HG02973 (cell line): ENCODE results near the gene MYL12A.
A peak's percentile ranks its signal among the peaks of the same experiment; 100 is the strongest.

ENCODE experiments used
- ATAC-seq: cut with Tn5 transposase; IDR thresholded peaks from one replicate; pipeline ENCODE4 v1.9.1; 2021; ENCODE audit warnings: moderate library complexity; ENCODE audit not compliant: unreplicated experiment

The MYL12A gene

DNA sequence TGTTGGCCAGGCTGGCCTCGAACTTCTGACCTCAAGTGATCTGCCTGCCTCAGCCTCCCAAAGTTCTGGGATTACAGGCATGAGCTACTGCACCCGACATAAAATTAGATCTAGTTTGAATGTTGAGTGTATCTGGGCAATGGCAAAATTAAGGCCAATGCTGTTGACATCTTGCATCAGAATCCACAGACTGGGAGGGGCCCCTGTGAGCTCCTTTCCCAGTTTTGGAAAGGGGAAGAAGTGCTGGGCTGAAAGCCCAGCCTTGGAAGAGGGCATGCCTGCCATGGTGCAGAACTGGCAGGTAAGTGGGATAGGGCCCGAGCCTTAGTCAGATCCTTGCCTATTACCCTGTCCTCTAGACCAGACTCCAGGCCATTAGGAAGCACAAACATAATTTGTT, 23.4 kb upstream of the MYL12A start:
- no peak for ATAC-seq

DNA sequence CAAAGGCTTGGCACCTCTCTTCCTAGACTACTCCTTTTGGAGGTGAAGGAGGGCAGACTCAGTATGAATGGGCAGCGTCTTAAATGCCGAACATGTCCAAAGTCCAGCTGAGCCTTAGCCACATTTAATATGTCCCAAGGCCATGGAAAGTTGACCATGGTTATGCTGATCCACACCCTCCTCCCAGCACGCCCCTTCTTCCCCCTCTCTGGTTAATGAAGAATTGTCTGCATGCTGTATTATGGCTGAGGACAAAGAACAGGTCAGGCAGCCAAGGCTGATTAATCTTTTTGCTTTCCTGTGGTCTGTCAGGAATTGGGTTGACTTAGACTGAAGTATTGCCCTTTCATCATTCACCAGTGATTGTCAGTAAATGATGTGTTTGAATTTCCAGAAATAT, 22.0 kb upstream of the MYL12A start:
- ATAC-seq, result no peak

- no peak for ATAC-seq
These were observed 21.6 kb upstream of the MYL12A start for GRCh38 chr18:3226048-3226447.

- ATAC-seq, result no peak
These were observed 16.9 kb upstream of the MYL12A start for GRCh38 chr18:3230401-3231334.

GRCh38 chr18:3233004-3233403, 14.6 kb upstream of the MYL12A start:
- ATAC-seq, result no peak

DNA sequence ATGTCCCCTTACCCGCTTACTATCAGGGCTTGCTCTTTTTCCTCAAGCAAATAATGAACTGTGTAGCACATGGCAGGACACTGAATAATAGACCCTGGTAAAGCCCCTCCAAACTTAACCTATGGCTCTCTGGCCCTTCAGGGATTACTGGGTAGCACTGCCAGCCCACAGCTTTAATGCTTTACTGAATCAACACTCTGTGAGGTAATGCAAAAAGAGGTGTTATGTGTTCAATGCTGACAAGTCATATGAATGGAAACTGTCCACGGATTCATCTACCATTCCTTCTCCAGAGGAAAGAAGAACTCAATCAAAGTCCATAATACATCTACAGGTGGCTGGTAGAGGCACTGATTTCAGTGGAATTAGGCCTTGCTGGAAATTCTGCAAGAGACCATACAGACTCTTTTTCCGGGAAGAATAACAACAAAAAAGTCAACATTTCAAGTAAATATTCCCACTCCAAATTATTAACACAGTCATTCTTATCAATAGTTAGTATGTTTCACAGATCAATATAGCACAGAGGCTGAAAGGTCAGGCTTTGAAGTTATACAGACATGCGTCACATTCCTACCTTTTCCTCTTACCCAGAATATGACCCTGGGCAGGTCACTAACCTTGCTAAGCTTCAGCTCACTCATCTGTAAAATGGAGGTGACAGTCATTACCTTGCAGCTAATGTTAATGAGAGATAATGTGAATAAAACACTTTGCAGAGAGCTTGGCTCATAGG, 14.0 kb upstream of the MYL12A start:
- ATAC-seq, result no peak

DNA sequence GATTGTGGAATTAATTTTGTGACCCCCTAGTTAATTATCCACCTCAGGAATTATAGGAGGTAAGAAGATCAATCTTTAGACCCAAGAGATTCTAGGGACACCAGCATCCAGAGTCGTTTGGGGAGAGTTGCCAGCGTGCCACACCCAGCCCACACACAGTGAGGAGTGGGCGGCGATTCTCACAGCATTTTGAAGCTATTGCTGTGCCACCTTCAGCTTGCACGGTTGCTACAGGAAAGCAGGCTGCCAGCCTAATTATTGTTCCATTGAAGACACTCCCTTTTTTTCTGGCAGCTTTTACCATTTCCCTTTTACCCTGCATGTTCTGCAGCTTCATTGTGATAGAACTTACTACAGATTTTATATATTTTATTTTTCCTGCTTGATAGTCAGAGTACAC, 13.1 kb upstream of the MYL12A start:
- ATAC-seq, result no peak

- no peak for ATAC-seq
These were observed 11.8 kb upstream of the MYL12A start for GRCh38 chr18:3235846-3236245.

DNA sequence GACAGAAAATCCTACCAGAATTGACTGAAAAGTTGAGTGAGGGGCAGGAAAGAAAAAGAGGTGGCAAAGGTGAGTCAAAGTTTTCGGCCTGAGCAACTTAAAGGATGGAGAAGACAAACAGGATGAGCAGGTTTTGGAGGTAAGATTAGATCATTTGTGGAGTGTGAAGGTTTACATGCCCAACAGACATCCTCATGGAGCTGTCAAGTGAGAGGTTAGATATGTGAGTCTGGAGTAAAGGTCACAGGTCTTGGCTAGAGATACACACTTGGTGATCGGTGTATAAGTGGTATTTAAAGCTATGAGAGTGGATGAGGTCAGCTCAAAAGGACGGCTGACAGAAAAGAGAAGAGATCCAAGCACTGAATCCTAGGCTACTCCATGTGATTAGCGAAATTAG, 11.1 kb upstream of the MYL12A start:
- no peak for ATAC-seq

DNA sequence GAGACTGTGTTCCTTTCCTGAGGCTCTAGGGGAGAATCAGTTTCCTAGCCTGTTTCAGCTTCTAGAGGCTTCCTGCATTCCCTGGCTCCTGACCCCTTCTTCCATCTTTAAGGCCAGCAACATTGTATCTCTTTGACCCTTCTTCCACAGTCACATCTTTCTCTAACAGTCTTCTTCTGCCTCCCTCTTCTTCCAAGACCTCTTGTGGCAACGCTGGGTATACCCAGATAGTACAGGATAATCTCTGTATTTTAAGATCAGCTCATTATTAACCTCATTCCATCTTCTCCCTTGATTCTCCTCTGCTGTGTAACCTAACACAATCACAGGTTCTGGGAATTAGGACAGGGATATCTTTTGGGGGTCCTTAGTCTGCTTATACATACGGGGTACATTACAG, 8.9 kb upstream of the MYL12A start:
- ATAC-seq, result no peak

DNA sequence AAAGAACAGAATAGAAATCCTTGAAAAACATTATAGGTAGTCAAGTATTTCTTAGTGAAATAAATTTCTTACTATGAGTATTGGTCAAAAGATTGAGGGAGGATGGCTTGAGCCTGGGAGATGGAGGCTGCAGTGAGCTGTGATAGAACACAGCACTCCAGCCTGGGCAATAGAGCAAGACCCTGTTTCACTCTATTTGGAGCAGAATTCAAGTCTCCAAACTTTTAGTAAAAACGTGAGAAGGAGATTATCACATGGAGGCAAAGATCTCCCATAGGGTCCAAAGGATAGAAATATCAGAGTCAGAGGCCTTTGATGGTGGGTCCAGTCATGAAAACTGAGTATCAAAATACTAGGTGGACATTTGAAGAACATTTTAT, 2.4 kb upstream of the MYL12A start:
- ATAC-seq, result no peak

GRCh38 chr18:3245853-3246634, 1.6 kb upstream of the MYL12A start:
- peak; percentile 46 for ATAC-seq

GRCh38 chr18:3246635-3247239, 864 bp upstream of the MYL12A start:
- no peak for ATAC-seq

DNA sequence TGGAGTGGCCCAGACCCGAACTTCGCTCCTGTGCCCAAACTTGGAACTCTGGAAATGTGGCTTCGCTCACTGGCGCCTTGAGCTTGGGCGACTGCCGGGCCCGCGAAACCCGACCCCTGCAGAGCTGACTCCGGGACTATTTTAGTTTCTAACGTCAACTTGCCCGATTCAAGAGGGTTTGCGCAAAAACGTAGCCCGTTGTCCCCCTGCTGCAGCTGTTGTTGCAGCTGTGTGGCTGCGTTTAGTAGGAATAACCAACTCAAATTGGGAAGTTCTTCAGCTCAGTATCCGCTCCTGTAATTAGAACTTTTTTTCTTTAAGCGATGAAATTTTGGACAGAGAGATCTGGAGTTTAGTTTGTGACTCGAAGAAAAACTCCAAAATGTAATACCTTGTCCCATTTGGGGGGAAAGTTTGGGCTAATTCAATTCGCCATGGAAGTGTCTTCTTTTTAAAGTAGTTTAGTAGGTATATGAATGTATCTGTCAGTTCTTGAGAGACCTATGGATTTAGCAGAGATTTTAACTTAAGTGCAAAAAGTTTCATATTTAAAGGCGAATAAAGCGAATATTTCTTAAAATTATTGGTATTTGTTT, 559 bp downstream of the MYL12A start:
- no peak for ATAC-seq

GRCh38 chr18:3248658-3249359, 1.2 kb downstream of the MYL12A start:
- no peak for ATAC-seq

DNA sequence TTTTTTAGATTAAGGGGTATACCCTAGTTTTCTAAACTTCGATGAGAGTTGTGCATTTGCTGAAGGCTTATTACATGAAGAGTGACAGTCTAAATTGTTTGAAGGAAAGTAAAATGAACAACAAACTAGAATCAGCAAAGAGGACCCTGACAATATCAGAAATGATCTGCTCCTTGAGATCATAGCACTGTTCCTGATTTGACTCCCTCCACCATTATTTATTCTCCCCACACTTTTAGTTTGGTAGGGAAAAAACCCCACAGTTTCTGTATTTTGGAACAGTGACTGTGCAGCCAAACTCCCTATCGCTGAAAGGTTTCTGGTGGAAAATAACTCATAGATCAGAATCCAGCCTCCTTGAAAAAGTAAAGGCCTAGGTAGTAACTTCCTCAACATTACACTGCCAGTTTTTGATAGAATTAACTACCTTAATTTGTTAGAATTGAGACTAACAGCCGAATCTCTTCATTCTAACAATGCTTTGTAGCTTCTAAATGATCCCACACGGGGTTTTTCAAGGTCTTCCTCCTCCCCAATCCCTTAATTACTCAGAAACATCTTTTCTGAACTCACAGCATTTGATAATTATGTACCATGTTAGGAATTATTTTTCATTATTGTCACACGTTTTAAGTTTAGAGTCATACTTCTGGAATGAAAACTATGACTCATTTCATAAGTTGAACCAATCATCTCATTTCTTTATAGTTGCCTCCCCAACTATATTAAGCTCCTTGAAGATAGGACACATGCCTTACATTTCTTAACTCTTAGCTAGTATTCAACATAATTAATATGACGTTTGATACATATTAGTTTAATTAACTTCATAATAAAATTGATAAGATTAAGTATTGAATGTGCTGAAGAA, 2.9 kb downstream of the MYL12A start:
- no peak for ATAC-seq

DNA sequence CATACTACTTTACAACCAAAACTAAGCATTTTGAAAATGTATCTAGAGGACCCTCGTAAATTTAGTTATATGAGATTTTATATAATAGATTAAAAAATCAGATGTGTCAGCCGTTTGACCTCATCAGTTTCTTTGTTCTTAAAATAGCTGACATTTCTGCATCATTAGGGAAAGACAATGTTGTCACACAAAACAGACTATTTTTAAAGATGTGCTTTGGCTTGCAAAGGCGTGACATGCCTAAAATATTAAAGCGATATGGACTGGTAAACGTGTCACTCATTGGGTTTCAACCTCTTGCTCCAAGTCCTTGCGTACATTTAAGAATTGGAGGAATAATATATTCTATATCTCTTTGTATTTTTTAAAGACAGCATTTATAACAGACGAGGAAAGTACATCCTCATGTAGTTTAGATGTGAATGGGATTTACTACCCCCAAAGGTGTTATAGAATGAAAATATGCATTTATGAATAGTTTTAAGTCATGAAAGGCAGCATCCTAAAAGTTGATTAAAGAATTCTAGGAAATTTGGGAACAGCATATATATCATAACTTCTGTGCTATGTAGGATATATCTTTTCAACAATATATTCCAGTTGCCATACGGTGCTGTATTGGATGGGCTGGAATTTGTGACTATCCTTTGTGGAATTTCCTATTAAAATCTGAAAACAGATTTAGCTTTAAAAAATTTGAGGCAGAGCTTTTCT, 3.8 kb downstream of the MYL12A start:
- no peak for ATAC-seq

DNA sequence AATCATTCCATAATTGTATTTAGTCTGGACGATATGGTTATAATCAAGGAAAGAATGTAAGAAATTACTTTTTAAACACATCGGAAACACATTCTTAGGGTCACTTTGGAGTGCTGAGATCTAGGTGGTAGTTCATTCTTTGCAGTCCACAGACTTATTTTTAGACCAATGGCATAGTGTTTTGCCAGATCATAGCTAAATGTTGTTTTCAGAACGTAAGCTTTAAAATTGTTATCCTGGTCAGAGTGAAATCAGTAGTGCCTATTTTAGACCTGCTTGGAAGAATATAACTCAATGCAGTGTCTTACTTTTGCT, 4.3 kb downstream of the MYL12A start:
- ATAC-seq, result no peak

DNA sequence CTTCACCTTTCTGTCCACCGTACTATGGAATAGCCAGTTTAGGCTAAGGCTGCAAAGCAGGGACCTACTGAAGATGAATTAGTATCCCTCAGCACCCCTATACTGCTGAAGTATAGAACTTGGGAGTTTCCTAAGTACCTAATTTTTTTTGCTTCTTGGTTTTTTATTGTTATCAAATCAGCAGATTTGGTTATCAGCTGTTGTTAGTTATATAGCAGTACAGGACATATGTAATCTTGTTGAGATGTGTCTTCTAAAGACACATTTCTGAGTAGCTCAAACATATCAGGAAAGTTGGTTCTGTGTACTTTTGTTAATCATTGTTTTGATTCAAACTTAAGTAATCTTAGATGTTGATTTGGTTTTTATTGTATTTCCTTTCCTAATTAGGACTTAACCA, 5.2 kb downstream of the MYL12A start:
- no peak for ATAC-seq
